ENCODE measurements around the gene L3MBTL4.

L3MBTL4 gene

DNA sequence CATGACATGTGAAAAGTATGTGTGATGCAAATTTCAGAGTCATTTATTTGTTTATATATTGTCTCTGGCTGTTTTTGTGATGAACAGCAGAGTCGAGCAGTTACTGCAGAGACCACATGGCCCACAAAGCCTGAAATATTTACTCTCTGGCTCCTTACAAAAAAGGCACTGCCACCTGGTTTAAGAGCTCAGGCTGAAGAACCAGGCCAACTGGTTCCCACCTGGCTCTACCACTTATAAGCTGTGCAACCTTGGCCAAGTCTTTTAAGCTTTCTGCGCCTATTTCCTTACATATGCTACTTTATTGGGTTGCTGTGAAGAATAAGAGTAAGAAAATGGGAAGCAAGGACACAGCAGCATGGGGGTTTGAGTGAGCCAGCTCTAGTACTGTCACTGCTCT is 207.6 kb downstream of the L3MBTL4 start:
- no peaks in the 10 kb centered on the region for H3K79me1 ChIP-seq (ENCODE audit: low read length)
- H3K36me3 ChIP-seq (ENCODE audit: control insufficient read depth, insufficient read depth, low read length), result no peaks in the 10 kb centered on the region
- no CpG with 5 or more reads among the region's 2 CpGs for WGBS (ENCODE audit: extremely low coverage, insufficient coverage, low lambda C conversion rate)
- H3K18ac ChIP-seq (ENCODE audit: low read length), result no peak overlapping the region
- no peak overlapping the region for H3K23ac ChIP-seq (ENCODE audit: low read length)
- no peak overlapping the region for H3K9ac ChIP-seq (ENCODE audit: low read length)
- no peak overlapping the region for H4K5ac ChIP-seq (ENCODE audit: low read length)
- H2AK5ac ChIP-seq (ENCODE audit: low read length), result no peak overlapping the region
- no peak overlapping the region for H2BK15ac ChIP-seq (replicated peaks; ENCODE audit: low read depth)
- no peaks in the 10 kb centered on the region for H3K79me2 ChIP-seq (ENCODE audit: control insufficient read depth, insufficient read depth, low read length)
- H3K27me3 ChIP-seq (ENCODE audit: insufficient read depth, low read length, poor library complexity), result no peaks in the 10 kb centered on the region
- H3K4me1 ChIP-seq (ENCODE audit: control insufficient read depth, low read depth, low read length), result no peaks in the 10 kb centered on the region
- H2BK120ac ChIP-seq (ENCODE audit: low read depth, low read length), result no peak overlapping the region
- no peak overlapping the region for H4K8ac ChIP-seq (ENCODE audit: low read depth, low read length)
- no peak overlapping the region for H3K56ac ChIP-seq (ENCODE audit: low read length)
- H3K4me2 ChIP-seq (ENCODE audit: low read length), result no peak overlapping the region
- no peak overlapping the region for H2BK5ac ChIP-seq (ENCODE audit: low read length)
- no peak overlapping the region for H3K4me3 ChIP-seq (ENCODE audit: low read length)
- no peak for DNase-seq
- no peak overlapping the region for H3K27ac ChIP-seq (ENCODE audit: low read depth, low read length)
- H3K4ac ChIP-seq (ENCODE audit: low read depth, low read length), result no peak overlapping the region

GRCh38 chr18:6205706-6206105 is 209.0 kb downstream of the L3MBTL4 start:
- H3K27me3 ChIP-seq (ENCODE audit: insufficient read depth, low read length, poor library complexity), result no peaks in the 10 kb centered on the region
- no peak overlapping the region for H3K4me3 ChIP-seq (ENCODE audit: low read length)
- no peaks in the 10 kb centered on the region for H3K4me1 ChIP-seq (ENCODE audit: control insufficient read depth, low read depth, low read length)
- H4K5ac ChIP-seq (ENCODE audit: low read length), result no peak overlapping the region
- no peak overlapping the region for H3K23ac ChIP-seq (ENCODE audit: low read length)
- H3K79me1 ChIP-seq (ENCODE audit: low read length), result no peaks in the 10 kb centered on the region
- no peak overlapping the region for H3K56ac ChIP-seq (ENCODE audit: low read length)
- H3K79me2 ChIP-seq (ENCODE audit: control insufficient read depth, insufficient read depth, low read length), result no peaks in the 10 kb centered on the region
- no peak overlapping the region for H2AK5ac ChIP-seq (ENCODE audit: low read length)
- H3K9ac ChIP-seq (ENCODE audit: low read length), result no peak overlapping the region
- H3K36me3 ChIP-seq (ENCODE audit: control insufficient read depth, insufficient read depth, low read length), result no peaks in the 10 kb centered on the region
- no peak overlapping the region for H2BK15ac ChIP-seq (replicated peaks; ENCODE audit: low read depth)
- H3K4me2 ChIP-seq (ENCODE audit: low read length), result no peak overlapping the region
- WGBS (ENCODE audit: extremely low coverage, insufficient coverage, low lambda C conversion rate), result no CpG with 5 or more reads among the region's 2 CpGs
- no peak overlapping the region for H3K27ac ChIP-seq (ENCODE audit: low read depth, low read length)
- no peak overlapping the region for H3K18ac ChIP-seq (ENCODE audit: low read length)
- no peak overlapping the region for H3K4ac ChIP-seq (ENCODE audit: low read depth, low read length)
- no peak overlapping the region for H4K8ac ChIP-seq (ENCODE audit: low read depth, low read length)
- no peak overlapping the region for H2BK5ac ChIP-seq (ENCODE audit: low read length)
- DNase-seq, result no peak
- H2BK120ac ChIP-seq (ENCODE audit: low read depth, low read length), result no peak overlapping the region

- H2BK5ac ChIP-seq (ENCODE audit: low read length), result no peak overlapping the region
- no peaks in the 10 kb centered on the region for H3K4me1 ChIP-seq (ENCODE audit: control insufficient read depth, low read depth, low read length)
- H2BK15ac ChIP-seq (replicated peaks; ENCODE audit: low read depth), result no peak overlapping the region
- no peak overlapping the region for H2AK5ac ChIP-seq (ENCODE audit: low read length)
- no peak for DNase-seq
- H3K27ac ChIP-seq (ENCODE audit: low read depth, low read length), result no peak overlapping the region
- no peaks in the 10 kb centered on the region for H3K79me1 ChIP-seq (ENCODE audit: low read length)
- no peak overlapping the region for H2BK120ac ChIP-seq (ENCODE audit: low read depth, low read length)
- H4K8ac ChIP-seq (ENCODE audit: low read depth, low read length), result no peak overlapping the region
- no peaks in the 10 kb centered on the region for H3K27me3 ChIP-seq (ENCODE audit: insufficient read depth, low read length, poor library complexity)
- no peaks in the 10 kb centered on the region for H3K36me3 ChIP-seq (ENCODE audit: control insufficient read depth, insufficient read depth, low read length)
- H3K9ac ChIP-seq (ENCODE audit: low read length), result no peak overlapping the region
- no peak overlapping the region for H3K4me2 ChIP-seq (ENCODE audit: low read length)
- H4K5ac ChIP-seq (ENCODE audit: low read length), result no peak overlapping the region
- H3K18ac ChIP-seq (ENCODE audit: low read length), result no peak overlapping the region
- no peak overlapping the region for H3K4me3 ChIP-seq (ENCODE audit: low read length)
- no peak overlapping the region for H3K23ac ChIP-seq (ENCODE audit: low read length)
- H3K56ac ChIP-seq (ENCODE audit: low read length), result no peak overlapping the region
- H3K4ac ChIP-seq (ENCODE audit: low read depth, low read length), result no peak overlapping the region
- no peaks in the 10 kb centered on the region for H3K79me2 ChIP-seq (ENCODE audit: control insufficient read depth, insufficient read depth, low read length)
Measured at GRCh38 chr18:6204476-6204875, 210.2 kb downstream of the L3MBTL4 start.

DNA sequence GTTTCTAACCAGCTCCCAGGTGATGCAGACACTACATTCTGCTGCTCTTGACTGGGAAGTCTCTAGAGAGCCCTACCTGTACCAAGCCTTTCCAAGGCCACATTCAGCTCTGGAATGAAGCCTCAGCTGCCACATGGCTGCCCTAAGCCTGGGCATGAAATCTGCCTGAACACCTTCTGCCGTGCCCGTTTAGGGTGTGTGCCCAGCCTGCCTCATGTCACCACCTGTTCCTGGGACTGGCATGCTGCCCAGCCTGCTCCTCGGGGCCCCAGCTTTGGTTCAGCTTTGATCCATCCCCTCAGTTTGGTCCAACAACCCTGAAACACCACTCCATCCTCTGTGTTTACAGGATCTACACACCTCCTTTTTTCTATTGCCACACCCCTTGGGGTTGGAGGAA is 210.9 kb downstream of the L3MBTL4 start:
- Histone ChIP-seq H3K27ac (ENCODE audit: low read depth, low read length) (no peak overlapping the region), H3K18ac (ENCODE audit: low read length) (no peak overlapping the region), H2BK5ac (ENCODE audit: low read length) (no peak overlapping the region), H4K5ac (ENCODE audit: low read length) (no peak overlapping the region), H3K9ac (ENCODE audit: low read length) (no peak overlapping the region), H3K4me1 (ENCODE audit: control insufficient read depth, low read depth, low read length) (no peaks in the 10 kb centered on the region), H3K4me3 (ENCODE audit: low read length) (no peak overlapping the region), H3K36me3 (ENCODE audit: control insufficient read depth, insufficient read depth, low read length) (no peaks in the 10 kb centered on the region), H2AK5ac (ENCODE audit: low read length) (no peak overlapping the region), H3K79me2 (ENCODE audit: control insufficient read depth, insufficient read depth, low read length) (no peaks in the 10 kb centered on the region), H4K8ac (ENCODE audit: low read depth, low read length) (no peak overlapping the region), H3K79me1 (ENCODE audit: low read length) (no peaks in the 10 kb centered on the region), H3K56ac (ENCODE audit: low read length) (no peak overlapping the region), H3K4me2 (ENCODE audit: low read length) (no peak overlapping the region), H3K4ac (ENCODE audit: low read depth, low read length) (no peak overlapping the region), H2BK15ac (replicated peaks; ENCODE audit: low read depth) (no peak overlapping the region), H3K27me3 (ENCODE audit: insufficient read depth, low read length, poor library complexity) (no peaks in the 10 kb centered on the region), H2BK120ac (ENCODE audit: low read depth, low read length) (no peak overlapping the region), H3K23ac (ENCODE audit: low read length) (no peak overlapping the region)
- no CpG with 5 or more reads among the region's 3 CpGs for WGBS (ENCODE audit: extremely low coverage, insufficient coverage, low lambda C conversion rate)
- no peak for DNase-seq

GRCh38 chr18:6202861-6203260 is 211.8 kb downstream of the L3MBTL4 start:
- H3K4me3 ChIP-seq (ENCODE audit: low read length), result no peak overlapping the region
- no peak overlapping the region for H3K56ac ChIP-seq (ENCODE audit: low read length)
- WGBS (ENCODE audit: extremely low coverage, insufficient coverage, low lambda C conversion rate), result no CpG with 5 or more reads among the region's 1 CpG
- no peaks in the 10 kb centered on the region for H3K79me2 ChIP-seq (ENCODE audit: control insufficient read depth, insufficient read depth, low read length)
- H3K4me1 ChIP-seq (ENCODE audit: control insufficient read depth, low read depth, low read length), result no peaks in the 10 kb centered on the region
- H3K27me3 ChIP-seq (ENCODE audit: insufficient read depth, low read length, poor library complexity), result no peaks in the 10 kb centered on the region
- H4K8ac ChIP-seq (ENCODE audit: low read depth, low read length), result no peak overlapping the region
- no peaks in the 10 kb centered on the region for H3K36me3 ChIP-seq (ENCODE audit: control insufficient read depth, insufficient read depth, low read length)
- no peak overlapping the region for H3K9ac ChIP-seq (ENCODE audit: low read length)
- H3K27ac ChIP-seq (ENCODE audit: low read depth, low read length), result no peak overlapping the region
- H3K79me1 ChIP-seq (ENCODE audit: low read length), result no peaks in the 10 kb centered on the region
- no peak overlapping the region for H2BK15ac ChIP-seq (replicated peaks; ENCODE audit: low read depth)
- H2AK5ac ChIP-seq (ENCODE audit: low read length), result no peak overlapping the region
- DNase-seq, result no peak
- no peak overlapping the region for H4K5ac ChIP-seq (ENCODE audit: low read length)
- H2BK5ac ChIP-seq (ENCODE audit: low read length), result no peak overlapping the region
- H3K4ac ChIP-seq (ENCODE audit: low read depth, low read length), result no peak overlapping the region
- H3K18ac ChIP-seq (ENCODE audit: low read length), result no peak overlapping the region
- no peak overlapping the region for H3K4me2 ChIP-seq (ENCODE audit: low read length)
- H2BK120ac ChIP-seq (ENCODE audit: low read depth, low read length), result no peak overlapping the region
- H3K23ac ChIP-seq (ENCODE audit: low read length), result no peak overlapping the region

GRCh38 chr18:6200204-6200774 is 214.4 kb downstream of the L3MBTL4 start:
- Histone ChIP-seq H2BK120ac (ENCODE audit: low read depth, low read length) (no peak overlapping the region), H3K4me3 (ENCODE audit: low read length) (no peak overlapping the region), H3K56ac (ENCODE audit: low read length) (no peak overlapping the region), H3K79me2 (ENCODE audit: control insufficient read depth, insufficient read depth, low read length) (no peaks in the 10 kb centered on the region), H2BK15ac (replicated peaks; ENCODE audit: low read depth) (no peak overlapping the region), H3K9ac (ENCODE audit: low read length) (no peak overlapping the region), H3K79me1 (ENCODE audit: low read length) (no peaks in the 10 kb centered on the region), H3K4ac (ENCODE audit: low read depth, low read length) (no peak overlapping the region), H3K18ac (ENCODE audit: low read length) (no peak overlapping the region), H2AK5ac (ENCODE audit: low read length) (no peak overlapping the region), H3K4me2 (ENCODE audit: low read length) (no peak overlapping the region), H3K27me3 (ENCODE audit: insufficient read depth, low read length, poor library complexity) (no peaks in the 10 kb centered on the region), H3K4me1 (ENCODE audit: control insufficient read depth, low read depth, low read length) (no peaks in the 10 kb centered on the region), H2BK5ac (ENCODE audit: low read length) (no peak overlapping the region), H3K27ac (ENCODE audit: low read depth, low read length) (no peak overlapping the region), H4K8ac (ENCODE audit: low read depth, low read length) (no peak overlapping the region), H3K23ac (ENCODE audit: low read length) (no peak overlapping the region), H3K36me3 (ENCODE audit: control insufficient read depth, insufficient read depth, low read length) (no peaks in the 10 kb centered on the region), H4K5ac (ENCODE audit: low read length) (no peak overlapping the region)
- WGBS (ENCODE audit: extremely low coverage, insufficient coverage, low lambda C conversion rate), result no CpG with 5 or more reads among the region's 4 CpGs
- DNase-seq, result no peak

Data from mesendoderm (in vitro differentiated cells).